GM23248 (cell line): Measurements from ENCODE around the gene CTNNA3. TPM values are rescaled to one million over a fixed set of nuclear protein-coding genes. Genes with fewer than 3 reads are reported as not detected.

ENCODE experiments used
- DNase-seq: peaks from one replicate; pipeline ENCODE4 v3.0.0-alpha.2; 2015
- H2AFZ ChIP-seq: fragments of 200-600 bp; sonication (generic); 2 replicates; pipeline ENCODE4 v1.6.1; 2016; ENCODE audit warnings: antibody characterized with exemption
- H3F3A ChIP-seq: fragments of 200-600 bp; sonication (generic); 2 replicates; pipeline ENCODE4 v1.6.1; 2016; ENCODE audit warnings: mild to moderate bottlenecking, antibody characterized with exemption, mixed run types; ENCODE audit not compliant: insufficient read depth
- H3K27ac ChIP-seq: fragments of 200-600 bp; sonication (generic); 2 replicates; pipeline ENCODE4 v1.5.1; 2016; ENCODE audit warnings: mild to moderate bottlenecking
- H3K27me3 ChIP-seq: fragments of 200-600 bp; sonication (generic); replicated peaks from 2 replicates; pipeline ENCODE4 v1.6.1; 2016; ENCODE audit warnings: mild to moderate bottlenecking; ENCODE audit not compliant: insufficient read depth
- H3K36me3 ChIP-seq: fragments of 200-600 bp; sonication (generic); 2 replicates; pipeline ENCODE4 v1.6.1; 2016; ENCODE audit warnings: low read depth, mild to moderate bottlenecking
- H3K4me1 ChIP-seq: fragments of 200-600 bp; sonication (generic); 2 replicates; pipeline ENCODE4 v1.6.1; 2016; ENCODE audit warnings: mild to moderate bottlenecking; ENCODE audit not compliant: insufficient read depth
- H3K4me2 ChIP-seq: fragments of 200-600 bp; sonication (generic); one replicate; pipeline ENCODE4 v1.6.1; 2016; ENCODE audit warnings: mild to moderate bottlenecking; ENCODE audit not compliant: unreplicated experiment
- H3K4me3 ChIP-seq: fragments of 200-600 bp; sonication (generic); 2 replicates; pipeline ENCODE4 v1.5.1; 2016; ENCODE audit warnings: mild to moderate bottlenecking
- H3K79me2 ChIP-seq: fragments of 200-600 bp; sonication (generic); 2 replicates; pipeline ENCODE4 v1.6.1; 2016; ENCODE audit warnings: mild to moderate bottlenecking; ENCODE audit not compliant: insufficient read depth
- H3K9ac ChIP-seq: fragments of 200-600 bp; sonication (generic); 2 replicates; pipeline ENCODE4 v1.6.1; 2016; ENCODE audit warnings: mild to moderate bottlenecking
- H3K9me2 ChIP-seq: fragments of 200-600 bp; sonication (generic); 2 replicates; pipeline ENCODE4 v1.6.1; 2016; ENCODE audit warnings: mixed run types, mild to moderate bottlenecking, moderate library complexity; ENCODE audit not compliant: insufficient read depth
- H3K9me3 ChIP-seq: fragments of 200-600 bp; sonication (generic); one replicate; pipeline ENCODE4 v1.6.1; 2017; ENCODE audit warnings: low read depth
- H4K20me1 ChIP-seq: fragments of 200-600 bp; sonication (generic); 2 replicates; pipeline ENCODE4 v1.6.0; 2016; ENCODE audit not compliant: insufficient read depth
- EZH2 ChIP-seq: fragments of 200-600 bp; sonication (generic); IDR thresholded peaks from 2 replicates; pipeline ENCODE4 v1.6.1; 2018; ENCODE audit warnings: antibody characterized with exemption, mild to moderate bottlenecking; ENCODE audit not compliant: insufficient read depth, poor library complexity, severe bottlenecking
- EZH2phosphoT487 ChIP-seq: fragments of 200-600 bp; sonication (generic); IDR thresholded peaks from 2 replicates; pipeline ENCODE4 v1.6.1; 2018; ENCODE audit warnings: antibody characterized with exemption, moderate library complexity, mild to moderate bottlenecking, low read depth; ENCODE audit not compliant: insufficient read depth
- WGBS, 2 experiments: methylation state at CpG; one replicate each; pipeline ENCODE4 v1.1.6; 2015 to 2017; ENCODE audit warnings: low lambda C conversion rate in 2 of 2, low coverage in 1 of 2; ENCODE audit errors: missing lambda C conversion rate in 2 of 2; 5-methylcytosine and 5-hydroxymethylcytosine counted together
- in situ Hi-C: fragments of 300-500 bp; cut with MboI; formaldehyde crosslinking; loops from 2 replicates; pipeline ENCODE4 v1.15.0; 2020
- polyA plus RNA-seq: library from polyadenylated mRNA; unstranded; fragments of >200 nt; fragmentation: Nextera tagmentation; extraction: Ambion mirVana; gene quantifications from 2 replicates; pipeline ENCODE4 v1.2.1, GENCODE V29; 2016
- total RNA-seq: library from RNA; depleted of rRNA; stranded (reverse); fragments of >200 nt; shearing (Covaris generic); gene quantifications from 2 replicates; pipeline ENCODE4 v1.2.3, GENCODE V29; 2014

The CTNNA3 gene
- total and polyA plus RNA-seq, 2 experiments from 2014 or later = not detected

DNA sequence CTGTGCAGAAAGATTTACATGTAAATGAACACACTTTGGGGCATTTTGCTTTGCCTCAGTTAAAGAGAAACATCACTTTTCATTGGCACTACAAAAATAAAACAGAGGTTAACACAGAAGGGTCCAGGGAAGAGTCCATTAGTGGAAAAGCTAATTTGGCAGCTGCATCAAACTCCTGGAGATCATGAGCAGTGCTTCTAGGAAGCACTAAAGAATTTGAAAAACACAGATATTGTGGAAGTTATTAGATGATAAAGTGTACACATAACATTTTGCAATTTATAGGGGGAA, 608.9 kb downstream of the CTNNA3 start:
- Histone ChIP-seq H3K4me1 (no peaks in the 10 kb centered on the region), H4K20me1 (no peaks in the 10 kb centered on the region), H3K4me3 (no peak overlapping the region), H3K9me2 (no peaks in the 10 kb centered on the region), H3K36me3 (no peaks in the 10 kb centered on the region), H3K9me3 (no peaks in the 10 kb centered on the region), H3K9ac (no peak overlapping the region), H2AFZ (no peak overlapping the region), H3K79me2 (no peaks in the 10 kb centered on the region), H3K4me2 (no peak overlapping the region), H3K27ac (no peak overlapping the region), H3F3A (no peaks in the 10 kb centered on the region), H3K27me3 (no peaks in the 10 kb centered on the region)
- in situ Hi-C loops = no loop called here
- TF ChIP-seq EZH2 = no peak
- no peak for DNase-seq

DNA sequence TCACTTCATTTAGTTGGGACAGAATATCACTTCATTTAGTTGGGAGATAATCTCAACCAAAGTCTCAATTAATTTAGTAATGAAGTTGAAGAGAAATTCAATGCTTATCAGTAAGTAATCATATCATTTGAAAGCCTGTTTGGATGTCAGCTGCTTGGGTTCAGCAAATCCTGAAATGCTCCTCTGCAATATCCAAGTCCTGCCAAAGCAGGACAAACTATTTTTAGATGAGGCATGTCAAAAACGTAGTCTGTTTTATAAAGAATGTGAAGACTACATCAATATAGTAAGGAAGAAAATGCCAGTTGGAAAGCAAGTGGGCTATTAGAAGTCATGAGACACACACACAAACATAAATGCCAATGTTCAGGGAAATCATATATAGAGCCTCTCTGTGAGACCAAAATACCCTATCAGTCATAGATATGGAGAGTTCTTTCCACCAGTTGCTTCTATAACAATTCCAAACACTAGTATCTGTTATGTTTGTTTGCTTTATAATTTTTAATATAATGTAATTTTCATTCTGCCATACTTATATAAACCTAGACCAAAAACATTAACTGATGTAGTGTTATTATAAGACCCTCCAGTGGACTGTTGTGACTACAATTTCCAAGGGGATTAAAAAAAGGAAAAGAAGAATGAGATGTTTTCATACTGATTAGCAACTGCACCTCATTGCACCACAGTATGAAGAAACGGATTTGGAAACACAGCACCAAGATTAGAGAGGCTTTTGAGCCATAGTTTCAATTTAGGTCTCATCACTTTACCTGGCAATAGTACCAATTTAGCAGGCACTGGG, 609.5 kb downstream of the CTNNA3 start:
- Histone ChIP-seq H3K4me2 (no peak overlapping the region), H3K9ac (no peak overlapping the region), H3K4me3 (no peak overlapping the region), H2AFZ (no peak overlapping the region), H3K4me1 (no peaks in the 10 kb centered on the region), H3F3A (no peaks in the 10 kb centered on the region), H4K20me1 (no peaks in the 10 kb centered on the region), H3K27me3 (no peaks in the 10 kb centered on the region), H3K27ac (no peak overlapping the region), H3K79me2 (no peaks in the 10 kb centered on the region), H3K36me3 (no peaks in the 10 kb centered on the region), H3K9me2 (no peaks in the 10 kb centered on the region), H3K9me3 (no peaks in the 10 kb centered on the region)
- no peak for TF ChIP-seq EZH2phosphoT487
- no peak for TF ChIP-seq EZH2
- 0% methylated on average over 2 of the region's 2 CpGs for WGBS, 2 experiments
- in situ Hi-C loops = no loop called here
- DNase-seq = no peak

DNA sequence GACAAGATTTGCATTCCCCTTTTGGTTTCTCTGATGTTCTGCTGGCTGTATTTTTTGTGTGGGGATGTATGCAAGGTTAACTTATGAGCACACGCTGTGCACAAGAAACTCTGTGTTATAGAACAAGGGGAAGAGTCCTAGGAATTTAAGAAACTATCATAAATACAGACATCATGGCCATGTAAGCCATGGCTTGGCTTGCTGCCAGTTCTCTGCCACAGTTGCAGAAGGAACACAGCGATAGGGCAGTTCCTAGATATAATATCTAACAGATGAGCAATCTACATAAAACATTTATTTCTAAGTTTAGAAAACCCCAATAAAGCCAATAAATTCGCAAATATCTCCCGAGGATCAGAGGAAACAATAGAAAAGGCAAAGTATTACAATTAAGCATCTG, 616.9 kb downstream of the CTNNA3 start:
- DNase-seq = peak; percentile 1
- no peak for TF ChIP-seq EZH2phosphoT487
- TF ChIP-seq EZH2 = no peak

DNA sequence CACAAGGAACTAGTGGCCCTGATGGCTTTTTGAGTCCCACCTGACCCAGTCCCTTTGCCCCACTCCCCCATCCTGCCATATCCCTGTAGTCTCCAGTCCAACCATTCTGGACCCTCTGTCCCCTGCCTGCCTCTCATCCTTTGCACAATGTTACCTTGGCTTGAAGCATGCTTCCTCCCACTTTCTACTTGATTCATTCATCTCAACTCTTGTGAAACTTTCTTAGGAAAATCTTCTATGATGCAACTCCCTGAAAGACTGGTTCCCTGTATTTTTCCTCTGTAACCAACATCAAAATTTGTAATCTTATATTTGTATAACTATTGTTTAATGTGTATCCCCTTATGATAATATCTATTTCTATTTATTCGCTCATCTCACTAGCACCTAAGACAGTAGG, 618.6 kb downstream of the CTNNA3 start:
- H3K27ac ChIP-seq = no peak overlapping the region
- H3K4me1 ChIP-seq = no peaks in the 10 kb centered on the region
- H3K9me3 ChIP-seq = no peaks in the 10 kb centered on the region
- H3F3A ChIP-seq = no peaks in the 10 kb centered on the region
- H4K20me1 ChIP-seq = no peaks in the 10 kb centered on the region
- H3K79me2 ChIP-seq = no peaks in the 10 kb centered on the region
- no peak overlapping the region for H2AFZ ChIP-seq
- 32 to 39% methylated on average over 1 of the region's 1 CpG for WGBS, 2 experiments
- TF ChIP-seq EZH2phosphoT487 (no peak), EZH2 (no peak)
- H3K36me3 ChIP-seq = no peaks in the 10 kb centered on the region
- H3K27me3 ChIP-seq = no peaks in the 10 kb centered on the region
- no peak overlapping the region for H3K4me2 ChIP-seq
- DNase-seq = no peak
- no peak overlapping the region for H3K9ac ChIP-seq
- no peak overlapping the region for H3K4me3 ChIP-seq
- no peaks in the 10 kb centered on the region for H3K9me2 ChIP-seq
- in situ Hi-C loops = no loop called here

More for the DNA sequence above, 616.9 kb downstream of the CTNNA3 start:
- no peaks in the 10 kb centered on the region for H3K36me3 ChIP-seq
- no peaks in the 10 kb centered on the region for H3K9me3 ChIP-seq
- H2AFZ ChIP-seq = no peak overlapping the region
- H3K79me2 ChIP-seq = no peaks in the 10 kb centered on the region
- no peak overlapping the region for H3K4me3 ChIP-seq
- no peak overlapping the region for H3K27ac ChIP-seq
- in situ Hi-C loops = no loop called here
- H4K20me1 ChIP-seq = no peaks in the 10 kb centered on the region
- no peak overlapping the region for H3K9ac ChIP-seq
- no peaks in the 10 kb centered on the region for H3K9me2 ChIP-seq
- no peaks in the 10 kb centered on the region for H3F3A ChIP-seq
- H3K4me2 ChIP-seq = no peak overlapping the region
- no peaks in the 10 kb centered on the region for H3K4me1 ChIP-seq
- no peaks in the 10 kb centered on the region for H3K27me3 ChIP-seq
- 10 to 11% methylated on average over 4 of the region's 4 CpGs for WGBS, 2 experiments

DNA sequence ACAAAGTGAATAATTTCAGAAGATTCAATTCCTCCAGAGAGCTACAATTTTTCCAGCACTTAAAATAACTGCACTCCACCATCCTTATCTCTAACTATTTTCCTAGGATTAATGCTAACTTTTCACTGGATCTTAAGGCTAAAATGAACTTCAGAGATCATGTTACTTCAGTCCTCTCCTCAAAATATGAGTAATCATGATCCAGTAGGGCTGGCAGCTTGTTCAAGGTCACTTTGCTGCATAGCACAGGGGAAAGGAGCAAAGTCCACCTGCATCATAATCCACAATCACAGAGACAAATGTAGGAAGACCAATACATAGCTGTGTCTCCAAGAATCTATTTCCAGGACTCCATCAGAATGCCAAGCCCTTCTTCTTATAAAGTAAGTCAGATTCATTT, 619.9 kb downstream of the CTNNA3 start:
- Histone ChIP-seq H3K79me2 (no peaks in the 10 kb centered on the region), H3K4me3 (no peak overlapping the region), H3K27ac (no peak overlapping the region), H3K4me1 (no peaks in the 10 kb centered on the region), H3F3A (no peaks in the 10 kb centered on the region), H2AFZ (no peak overlapping the region), H3K9ac (no peak overlapping the region), H3K27me3 (no peaks in the 10 kb centered on the region), H3K9me3 (no peaks in the 10 kb centered on the region), H3K4me2 (no peak overlapping the region), H3K36me3 (no peaks in the 10 kb centered on the region), H3K9me2 (no peaks in the 10 kb centered on the region), H4K20me1 (no peaks in the 10 kb centered on the region)
- in situ Hi-C loops = no loop called here
- no peak for TF ChIP-seq EZH2phosphoT487
- TF ChIP-seq EZH2 = no peak
- DNase-seq = no peak
